Pancreas (tissue), 10 donors: Measurements from ENCODE around the gene SAFB. TPM values are rescaled to one million over a fixed set of nuclear protein-coding genes. Genes with fewer than 3 reads are reported as not detected.

ENCODE experiments used
- ATAC-seq, 4 donors: fragments of 200-7000 bp; cut with Tn5 transposase; one replicate each; pipeline versions ENCODE4 v1.8.0 to v1.9.1; 2020; ENCODE audit warnings: mild to moderate bottlenecking in 4 of 4, moderate library complexity in 4 of 4
- DNase-seq, 6 donors: peaks; one replicate each; pipeline ENCODE4 v3.0.0-alpha.2; 2020
- FAIRE-seq: peaks from 2 replicates; lab custom pipeline; 2012; peaks lifted over from hg19 to GRCh38; lab: Jason Lieb, UNC
- H3K27ac ChIP-seq, 4 donors: fragments of 200-600 bp; sonication (generic); 1 replicate in 3 of 4; 2 replicates in 1 of 4; pipeline versions ENCODE4 v1.5.0 to v1.8.0; 2020
- H3K27me3 ChIP-seq, 4 donors: fragments of 200-600 bp; one replicate each; pipeline ENCODE4 v1.8.0; 2021
- H3K36me3 ChIP-seq, 3 donors: fragments of 200-600 bp; sonication (generic) in 1 of 3; one replicate each; pipeline versions ENCODE4 v1.5.0 to v1.8.0; 2020 to 2021
- H3K4me1 ChIP-seq, 3 donors: fragments of 200-600 bp; one replicate each; pipeline ENCODE4 v1.8.0; 2021
- H3K4me3 ChIP-seq, 4 donors: fragments of 200-600 bp; sonication (generic) in 2 of 4; one replicate each; pipeline versions ENCODE4 v1.5.0 to v1.8.0; 2020 to 2021
- H3K9me3 ChIP-seq, 4 donors: fragments of 200-600 bp; one replicate each; pipeline ENCODE4 v1.8.0; 2021
- CTCF ChIP-seq, 4 donors: fragments of 200-600 bp; sonication (generic) in 3 of 4; IDR thresholded peaks; one replicate each; pipeline versions ENCODE4 v1.5.0 to v1.8.0; 2021; ENCODE audit warnings: antibody characterized with exemption in 4 of 4
- WGBS, 2 donors: extraction: QIAGEN DNeasy Blood & Tissue Kit; methylation state at CpG; one replicate each; pipeline ENCODE4 v1.1.7; 2013; 5-methylcytosine and 5-hydroxymethylcytosine counted together
- intact Hi-C, 3 donors: fragments of 100-400 bp; cut with DNase I; formaldehyde crosslinking; loops; one replicate each; pipeline versions ENCODE4 v1.11.1 to v1.14.2; 2022
- polyA plus RNA-seq, 2 donors: library from polyadenylated mRNA; stranded (reverse); fragments of 200-250 nt; gene quantifications; one replicate each; pipeline ENCODE4 v1.2.3, GENCODE V29; 2013
- total RNA-seq, 6 donors: library from RNA; stranded (reverse); fragmentation: NEBNext Ultra II Directional in 4 of 6; extraction: Animal tissue kit (Norgen Biotek cat#: 25700) in 4 of 6; gene quantifications; one replicate each; pipeline versions ENCODE4 v1.2.1 to v1.2.4, GENCODE V29; 2021 to 2023
- donor health status: healthy with polysubstance abuse.
- donor health status: DM: no; HTN: no; CAD: no; lungs with moderate emphysema.
- donor health status: DM: no; HTN: no; CAD: no.
- donor health status: control.
- donor health status: control.
- donor health status: Bipolar disorder and iron deficiency.
- donor health status: DM: yes; HTN: yes; CAD: no.
- donor health status: DM: no; HTN: no; CAD: no.
- donor health status: DM: no; HTN: no; CAD: no.
- donor health status: DM: yes; HTN: yes; CAD: no.

SAFB gene
- total and polyA plus RNA-seq, 8 donors: 28.9 to 84.3 (median 42.7) TPM

DNA sequence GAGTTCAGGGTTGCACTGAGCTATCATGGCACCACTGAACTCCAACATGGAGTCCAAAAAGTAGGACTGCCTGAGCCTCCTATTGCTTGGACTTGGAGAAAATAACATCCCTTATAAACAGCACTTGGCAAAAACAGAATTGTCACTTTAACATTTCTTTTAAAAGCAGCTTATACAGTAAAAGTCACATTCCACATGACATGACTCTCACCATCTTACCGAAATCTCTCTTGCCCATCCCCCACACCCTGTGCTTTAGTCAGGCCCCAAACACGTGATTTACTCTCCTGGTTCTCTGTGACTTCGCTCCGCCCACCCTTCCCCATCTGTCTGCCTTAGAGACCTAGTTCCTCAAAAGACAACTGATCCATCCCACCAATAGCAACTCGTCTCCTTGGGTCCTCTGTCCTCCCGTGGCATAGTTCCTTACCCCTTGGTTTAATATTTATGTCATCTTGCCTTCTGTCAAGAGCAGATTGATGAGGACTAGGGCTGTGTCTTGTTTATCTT lies 4.6 kb downstream of the SAFB start:
- intact Hi-C loops: no loop called here
- Histone ChIP-seq H3K4me1 (peaks cover 19 to 38% (median 32%) of the 10 kb centered on the region in 3 donors), H3K36me3 (peaks cover 0 to 20% (median 4%) of the 10 kb centered on the region in 3 donors), H3K9me3 (no peaks in the 10 kb centered on the region), H3K27me3 (no peaks in the 10 kb centered on the region), H3K4me3 (no peak overlapping the region), H3K27ac (no peak overlapping the region)
- FAIRE-seq: no peak
- no peak for ATAC-seq
- DNase-seq: peak in 1 of 6 donors; percentile 47
- WGBS, 2 donors: 72 to 76% methylated on average over 6 of the region's 6 CpGs
- no peak for TF ChIP-seq CTCF (IDR thresholded peaks at IDR 0.05)

DNA sequence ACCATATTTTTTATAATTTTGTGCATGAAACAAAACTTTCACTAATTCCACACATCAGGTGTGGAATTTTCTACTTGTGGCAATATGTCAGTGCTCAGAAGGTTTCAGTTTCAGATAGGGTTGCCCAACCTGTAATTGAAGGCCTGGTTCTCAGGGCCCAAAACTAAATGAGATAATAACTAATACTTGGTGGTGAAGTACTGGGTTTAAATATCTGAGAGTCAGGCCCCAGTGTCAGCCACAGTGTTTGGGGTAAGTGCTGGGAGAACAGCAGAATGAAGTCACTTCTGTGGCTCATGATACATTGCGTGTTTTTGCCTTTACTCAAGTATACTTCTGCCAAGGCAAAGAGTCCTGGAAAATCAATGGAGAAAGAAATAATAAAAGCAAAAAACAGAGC lies 5.6 kb downstream of the SAFB start:
- Histone ChIP-seq H3K4me3 (no peak overlapping the region), H3K4me1 (peaks cover 19 to 39% (median 36%) of the 10 kb centered on the region in 3 donors), H3K27me3 (no peaks in the 10 kb centered on the region), H3K27ac (no peak overlapping the region), H3K9me3 (no peaks in the 10 kb centered on the region), H3K36me3 (peaks cover 0 to 20% (median 4%) of the 10 kb centered on the region in 3 donors)
- TF ChIP-seq CTCF (IDR thresholded peaks at IDR 0.05): no peak
- ATAC-seq (no peak), FAIRE-seq (no peak), DNase-seq (no peak)
- 68 to 85% methylated on average over 1 of the region's 1 CpG for WGBS, 2 donors
- intact Hi-C loops: no loop called here

DNA sequence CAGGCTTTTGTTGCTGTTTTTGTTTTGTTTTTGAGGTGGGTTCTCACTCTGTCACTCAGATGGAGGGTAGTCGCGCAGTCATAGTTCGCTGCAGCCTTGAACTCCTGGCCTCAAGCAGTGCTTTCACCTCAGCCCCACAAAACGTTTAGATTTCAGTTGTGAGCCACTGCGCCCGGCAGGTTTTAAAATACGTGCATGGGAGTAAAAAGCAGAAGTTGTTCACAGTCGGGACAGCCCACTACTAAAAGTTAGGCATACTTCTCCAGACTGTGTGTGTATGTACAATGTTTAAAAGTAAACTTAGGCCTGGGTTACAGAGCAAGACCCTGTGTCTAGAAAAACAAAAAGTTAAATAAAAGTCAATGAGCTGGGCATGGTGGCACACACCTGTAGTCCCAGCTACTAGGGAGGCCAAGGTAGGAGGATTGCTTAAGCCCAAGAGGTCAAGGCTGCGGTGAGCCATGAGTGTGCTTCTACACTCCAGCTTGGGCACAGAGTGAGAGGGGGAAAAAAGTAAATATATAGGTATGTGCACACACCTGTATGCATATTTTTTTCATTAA lies 6.1 kb downstream of the SAFB start:
- TF ChIP-seq CTCF (IDR thresholded peaks at IDR 0.05): no peak
- WGBS, 2 donors: 81 to 85% methylated on average over 9 of the region's 9 CpGs
- Histone ChIP-seq H3K4me1 (peaks cover 19 to 39% (median 36%) of the 10 kb centered on the region in 3 donors), H3K27me3 (no peaks in the 10 kb centered on the region), H3K27ac (no peak overlapping the region), H3K4me3 (no peak overlapping the region), H3K9me3 (no peaks in the 10 kb centered on the region), H3K36me3 (peaks cover 0 to 20% (median 4%) of the 10 kb centered on the region in 3 donors)
- FAIRE-seq: no peak
- intact Hi-C loops: no loop called here
- no peak for DNase-seq
- ATAC-seq: peak in 1 of 4 donors; percentile 8

DNA sequence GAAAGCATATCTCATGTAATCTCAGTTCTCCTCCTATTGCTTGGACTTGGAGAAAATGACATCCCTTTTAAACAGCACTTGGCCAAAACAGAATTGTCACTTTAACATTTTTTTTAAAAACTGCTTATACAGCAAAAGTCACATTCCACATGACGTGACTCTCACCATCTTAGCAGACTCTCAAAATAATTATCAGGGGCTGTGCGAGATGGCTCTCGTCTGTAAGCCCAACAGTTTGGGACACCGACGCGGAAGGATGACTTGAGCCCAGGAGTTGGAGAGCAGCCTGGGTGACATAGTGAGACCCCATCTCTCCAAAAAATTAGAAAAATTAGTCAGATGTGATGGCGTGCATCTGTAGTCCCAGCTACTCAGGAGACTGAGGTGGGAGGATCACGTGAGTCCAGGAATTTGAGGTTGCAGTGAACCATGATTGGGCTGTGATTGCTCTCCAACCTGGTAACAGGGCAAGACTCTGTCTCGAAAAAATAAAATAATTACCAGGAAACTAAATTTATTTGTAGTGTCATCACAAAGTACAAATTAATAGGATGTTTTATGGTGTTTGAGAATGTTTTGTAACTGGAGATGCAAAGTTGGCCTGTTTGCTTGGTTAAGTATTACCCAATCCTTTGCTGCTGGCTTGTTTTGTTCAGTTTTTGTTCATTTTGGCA lies 8.8 kb downstream of the SAFB start:
- Histone ChIP-seq H3K4me3 (no peak overlapping the region), H3K36me3 (peaks cover 0 to 17% (median 4%) of the 10 kb centered on the region in 3 donors), H3K27me3 (no peaks in the 10 kb centered on the region), H3K4me1 (peaks cover 6 to 24% (median 20%) of the 10 kb centered on the region in 3 donors), H3K9me3 (no peaks in the 10 kb centered on the region), H3K27ac (no peak overlapping the region)
- DNase-seq: no peak
- intact Hi-C loops: no loop called here
- FAIRE-seq: no peak
- WGBS, 2 donors: 76 to 77% methylated on average over 9 of the region's 9 CpGs
- peak in 1 of 4 donors; percentile 15 for ATAC-seq
- no peak for TF ChIP-seq CTCF (IDR thresholded peaks at IDR 0.05)

- Histone ChIP-seq H3K9me3 (no peaks in the 10 kb centered on the region), H3K4me1 (peaks cover 6 to 24% (median 20%) of the 10 kb centered on the region in 3 donors), H3K27ac (no peak overlapping the region), H3K27me3 (no peaks in the 10 kb centered on the region), H3K4me3 (no peak overlapping the region), H3K36me3 (peaks cover 0 to 12% (median 4%) of the 10 kb centered on the region in 3 donors)
- FAIRE-seq (no peak), DNase-seq (no peak), ATAC-seq (peak in 1 of 4 donors; percentile 7)
- no peak for TF ChIP-seq CTCF (IDR thresholded peaks at IDR 0.05)
- 78 to 80% methylated on average over 4 of the region's 4 CpGs for WGBS, 2 donors
- intact Hi-C loops: no loop called here
Observed at GRCh38 chr19:5632241-5632612, 9.3 kb downstream of the SAFB start.
